K562 (cell line): ENCODE data around the gene CDH8. TPM values are rescaled to one million over a fixed set of nuclear protein-coding genes. Genes with fewer than 3 reads are reported as not detected.

Experiments used
- ATAC-seq: fragments of 200-7000 bp; cut with Tn5 transposase; 3 replicates; pipeline ENCODE4 v1.9.1; 2020; ENCODE audit warnings: moderate library complexity
- BruUV-seq: library from RNA; stranded (reverse); fragments of 400-500 nt; replicated peaks from 2 replicates; lab custom pipeline; 2021; lab: Mats Ljungman, UMichigan
- CTCF ChIA-PET: fragments of 300-600 bp; formaldehyde crosslinking; extraction: SDS; loops from one replicate; lab custom pipeline; 2021; ENCODE audit warnings: low intra/inter-chr PET ratio; lab: Yijun Ruan, JAX
- POLR2A ChIA-PET: fragments of 300-600, 350-650 bp; sonication (Branson Sonifier 250); formaldehyde crosslinking; extraction: SDS; loops from one replicate; lab custom pipeline; 2021; ENCODE audit warnings: antibody characterized with exemption, inconsistent platforms; lab: Yijun Ruan, JAX
- DNase-seq, 4 experiments: peaks; one replicate each; pipeline versions ENCODE4 v3.0.0 to v3.0.0-alpha.2; 2011 to 2018; ENCODE audit warnings: low spot score in 3 of 4, mixed read lengths in 3 of 4; ENCODE audit errors: extremely low read depth in 1 of 4
- FAIRE-seq: peaks from 2 replicates; lab custom pipeline; 2011; peaks lifted over from hg19 to GRCh38; lab: Jason Lieb, UNC
- H2AFZ ChIP-seq: 2 replicates; pipeline ENCODE4 v1.6.0; 2011; ENCODE audit warnings: low read depth, low read length, control low read depth, inconsistent platforms
- H3K27ac ChIP-seq: fragments of 200-600 bp; 3 replicates; pipeline ENCODE4 v1.8.0; 2011; ENCODE audit warnings: low read depth, mild to moderate bottlenecking, control low read depth, inconsistent platforms, low read length, moderate library complexity, mixed read lengths; ENCODE audit errors: extremely low read depth
- H3K27me3 ChIP-seq, 2 experiments: fragments of 300-600 bp in 1 of 2; 2 replicates in 1 of 2; 3 replicates in 1 of 2; pipeline versions ENCODE4 v1.6.0 to v1.8.0; 2011; ENCODE audit warnings: inconsistent platforms in 2 of 2, low read length in 2 of 2, mild to moderate bottlenecking in 1 of 2, mixed read lengths in 1 of 2, moderate library complexity in 1 of 2; ENCODE audit not compliant: control insufficient read depth in 2 of 2, insufficient read depth in 2 of 2
- H3K36me3 ChIP-seq: fragments of 300-600 bp; 3 replicates; pipeline ENCODE4 v1.8.0; 2011; ENCODE audit warnings: mild to moderate bottlenecking, low read length, inconsistent platforms; ENCODE audit not compliant: control insufficient read depth, insufficient read depth
- H3K4me1 ChIP-seq, 2 experiments: fragments of 200-600 bp in 1 of 2; replicated peaks in 1 of 2; 2 replicates in 1 of 2; 3 replicates in 1 of 2; pipeline versions ENCODE4 v1.5.1 to v1.8.0; 2011; ENCODE audit warnings: inconsistent platforms in 2 of 2, low read length in 2 of 2, mild to moderate bottlenecking in 1 of 2, mixed read lengths in 1 of 2, moderate library complexity in 1 of 2; ENCODE audit not compliant: control insufficient read depth in 2 of 2, insufficient read depth in 2 of 2
- H3K4me2 ChIP-seq: 2 replicates; pipeline ENCODE4 v1.6.1; 2011; ENCODE audit warnings: low read length, control low read depth, inconsistent platforms, mixed read lengths; ENCODE audit not compliant: insufficient read depth
- H3K4me3 ChIP-seq: fragments of 200-600 bp; sonication (generic), shearing (Covaris generic); 2 replicates; pipeline ENCODE4 v1.5.1; 2016; ENCODE audit warnings: control low read depth, inconsistent platforms
- H3K79me2 ChIP-seq: fragments of 200-600 bp; 3 replicates; pipeline ENCODE4 v1.8.0; 2011; ENCODE audit warnings: low read length, inconsistent platforms; ENCODE audit not compliant: control insufficient read depth, insufficient read depth
- H3K9ac ChIP-seq, 2 experiments: 2 replicates each; pipeline versions ENCODE4 v1.6.0 to v1.6.1; 2011; ENCODE audit warnings: low read depth in 2 of 2, low read length in 2 of 2, control low read depth in 1 of 2, inconsistent platforms in 1 of 2, mild to moderate bottlenecking in 1 of 2, mixed read lengths in 1 of 2; ENCODE audit not compliant: insufficient read depth in 1 of 2
- H3K9me1 ChIP-seq: one replicate; pipeline ENCODE4 v1.6.0; 2011; ENCODE audit warnings: inconsistent platforms, mild to moderate bottlenecking, low read length, moderate library complexity; ENCODE audit not compliant: control insufficient read depth, insufficient read depth
- H3K9me3 ChIP-seq: replicated peaks from 2 replicates; pipeline ENCODE4 v1.5.1; 2011; ENCODE audit warnings: low read depth, low read length, inconsistent platforms; ENCODE audit not compliant: control insufficient read depth, insufficient read depth
- H4K20me1 ChIP-seq: replicated peaks from 2 replicates; pipeline ENCODE4 v1.6.1; 2011; ENCODE audit warnings: low read length, inconsistent platforms, mixed read lengths; ENCODE audit not compliant: control insufficient read depth, insufficient read depth
- CCAR2 ChIP-seq: fragments of 200-400 bp; formaldehyde crosslinking; IDR thresholded peaks from 2 replicates; pipeline ENCODE4 v1.6.1; 2017; ENCODE audit warnings: mild to moderate bottlenecking, low read depth, low read length
- CTBP1 ChIP-seq: fragments of 450-650 bp; IDR thresholded peaks from 2 replicates; pipeline ENCODE4 v1.6.1; 2016; ENCODE audit warnings: borderline replicate concordance
- KDM1A ChIP-seq, 2 experiments: fragments of 450-650 bp; IDR thresholded peaks; 2 replicates each; pipeline ENCODE4 v1.6.1; 2016; ENCODE audit warnings: mild to moderate bottlenecking in 2 of 2
- MEF2D ChIP-seq: conservative IDR thresholded peaks from 2 replicates; pipeline ENCODE4 v1.6.1; 2016; ENCODE audit warnings: low read depth, missing genetic modification characterization, missing compliant biosample characterization
- NR3C1 ChIP-seq: sonication (generic); formaldehyde crosslinking; IDR thresholded peaks from 2 replicates; pipeline ENCODE4 v1.8.1; 2022; ENCODE audit warnings: missing genetic modification reagents
- NUFIP1 ChIP-seq: fragments of 450-650 bp; IDR thresholded peaks from 2 replicates; pipeline ENCODE4 v1.6.1; 2018; ENCODE audit not compliant: partially characterized antibody
- PYGO2 ChIP-seq: fragments of 450-650 bp; IDR thresholded peaks from 2 replicates; pipeline ENCODE4 v1.6.1; 2016; ENCODE audit warnings: mild to moderate bottlenecking, missing genetic modification characterization, moderate library complexity, missing compliant biosample characterization
- RFX5 ChIP-seq: IDR thresholded peaks from 2 replicates; pipeline ENCODE4 v1.6.1; 2011; ENCODE audit warnings: low read depth, mild to moderate bottlenecking, improper control_type of control experiment, low read length
- SAFB ChIP-seq: fragments of 200-400 bp; formaldehyde crosslinking; IDR thresholded peaks from 2 replicates; pipeline ENCODE4 v1.6.1; 2017; ENCODE audit warnings: low read depth, low read length, borderline replicate concordance
- SRSF1 ChIP-seq: fragments of 200-400 bp; formaldehyde crosslinking; IDR thresholded peaks from 2 replicates; pipeline ENCODE4 v1.6.1; 2017; ENCODE audit warnings: mild to moderate bottlenecking, low read depth, low read length, moderate library complexity
- STAT5A ChIP-seq: IDR thresholded peaks from 2 replicates; pipeline ENCODE4 v1.6.1; 2012; ENCODE audit warnings: low read length, inconsistent platforms, borderline replicate concordance
- ZNF274 ChIP-seq: IDR thresholded peaks from 2 replicates; pipeline ENCODE4 v1.6.1; 2011; ENCODE audit warnings: low read depth, mild to moderate bottlenecking, low read length, moderate library complexity, borderline replicate concordance
- ZNF444 ChIP-seq: fragments of 250-450 bp; sonication (Bioruptor Pico); IDR thresholded peaks from 2 replicates; pipeline ENCODE4 v1.4.0; 2020; ENCODE audit warnings: mild to moderate bottlenecking, moderate library complexity
- WGBS: fragments of 100-300 bp; shearing (Covaris generic); methylation state at CpG from one replicate; pipeline ENCODE4 v1.1.6; 2016; ENCODE audit warnings: low coverage, mixed read lengths; ENCODE audit not compliant: insufficient coverage; ENCODE audit errors: missing lambda C conversion rate; 5-methylcytosine and 5-hydroxymethylcytosine counted together
- in situ Hi-C: fragments of 300-500 bp; cut with MboI; formaldehyde crosslinking; loops from 4 replicates; pipeline ENCODE4 v1.15.0; 2018; ENCODE audit warnings: inconsistent platforms, mixed read lengths
- intact Hi-C: fragments of 100-400 bp; cut with micrococcal nuclease; formaldehyde crosslinking; loops from 2 replicates; pipeline ENCODE4 v1.14.2; 2022
- polyA plus RNA-seq, 8 experiments: library from polyadenylated mRNA; depleted of rRNA in 4 of 8; stranded (reverse) in 5 of 8; unstranded in 3 of 8; fragments of >200 nt; fragmentation: Nextera tagmentation in 2 of 8; fragmentation: Illumina TruSeq in 1 of 8; extraction: Ambion mirVana in 2 of 8; extraction: Trizol in 1 of 8; gene quantifications; 2 replicates each; pipeline versions ENCODE4 v1.2.1 to v1.2.3, GENCODE V29; 2011 to 2014; ENCODE audit warnings: inconsistent platforms in 1 of 8, missing spikeins in 1 of 8
- total RNA-seq, 7 experiments: library from RNA; depleted of rRNA in 6 of 7; stranded (reverse); fragments of >200 nt in 6 of 7; fragmentation: Illumina TruSeq in 2 of 7; extraction: Trizol in 2 of 7; gene quantifications; 2 replicates each; pipeline versions ENCODE4 v1.2.1 to v1.2.3, GENCODE V29; 2011 to 2021; ENCODE audit warnings: low replicate concordance in 1 of 7
- TF ChIP-seq, protein P1 (sequence below): fragments of 450-650 bp; IDR thresholded peaks from 2 replicates; pipeline ENCODE4 v1.6.1; 2016; ENCODE audit warnings: mild to moderate bottlenecking, moderate library complexity

The CDH8 gene
- total and polyA plus RNA-seq, 9 of the 15 experiments (the other 6 are each of a cell fraction or from before 2014, with no cell fraction given): 0.22 to 1.4 (median 0.42) TPM; not detected in 4

DNA sequence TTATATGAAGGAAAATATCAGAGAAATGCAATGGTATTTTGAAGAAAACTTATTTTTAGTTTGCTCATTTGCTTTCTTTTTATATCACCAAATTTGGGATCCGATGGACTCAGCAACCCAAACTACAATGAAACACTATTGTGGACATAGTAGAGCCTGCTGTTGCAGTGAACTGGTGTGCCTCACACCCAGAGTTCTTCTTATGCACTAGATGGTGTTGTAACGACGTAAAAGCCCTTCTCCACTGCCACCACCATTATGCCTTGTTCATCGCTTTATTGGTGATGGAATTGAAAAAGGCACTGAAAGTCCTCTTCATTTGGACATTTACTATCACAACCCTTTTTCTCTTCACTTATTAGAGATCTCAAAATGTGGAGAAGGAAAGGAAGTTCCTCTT is 381.3 kb downstream of the CDH8 start:
- no peak for DNase-seq
- intact Hi-C loops: no loop called here
- FAIRE-seq: no peak
- no peaks in the 10 kb centered on the region for H3K36me3 ChIP-seq
- ChIA-PET CTCF (no interaction called here), POLR2A (no interaction called here)
- H3K4me3 ChIP-seq: no peak overlapping the region
- BruUV-seq: no TSS peak
- no peaks in the 10 kb centered on the region for H3K79me2 ChIP-seq
- H4K20me1 ChIP-seq: no peaks in the 10 kb centered on the region
- in situ Hi-C loops: no loop called here
- H3K27ac ChIP-seq: no peak overlapping the region
- H3K9me3 ChIP-seq: no peaks in the 10 kb centered on the region; the same call in 1 of the 2 replicates
- no peaks in the 10 kb centered on the region for H3K27me3 ChIP-seq
- no peak for ATAC-seq
- H2AFZ ChIP-seq: no peak overlapping the region
- H3K9me1 ChIP-seq: no peaks in the 10 kb centered on the region
- H3K4me1 ChIP-seq: no peaks in the 10 kb centered on the region
- WGBS: 0% methylated on average over 4 of the region's 4 CpGs
- H3K9ac ChIP-seq: no peak overlapping the region
- no peak overlapping the region for H3K4me2 ChIP-seq
- no peak for TF ChIP-seq ZNF444 (CRISPR knock-in tag)
- TF ChIP-seq, protein P1, sequence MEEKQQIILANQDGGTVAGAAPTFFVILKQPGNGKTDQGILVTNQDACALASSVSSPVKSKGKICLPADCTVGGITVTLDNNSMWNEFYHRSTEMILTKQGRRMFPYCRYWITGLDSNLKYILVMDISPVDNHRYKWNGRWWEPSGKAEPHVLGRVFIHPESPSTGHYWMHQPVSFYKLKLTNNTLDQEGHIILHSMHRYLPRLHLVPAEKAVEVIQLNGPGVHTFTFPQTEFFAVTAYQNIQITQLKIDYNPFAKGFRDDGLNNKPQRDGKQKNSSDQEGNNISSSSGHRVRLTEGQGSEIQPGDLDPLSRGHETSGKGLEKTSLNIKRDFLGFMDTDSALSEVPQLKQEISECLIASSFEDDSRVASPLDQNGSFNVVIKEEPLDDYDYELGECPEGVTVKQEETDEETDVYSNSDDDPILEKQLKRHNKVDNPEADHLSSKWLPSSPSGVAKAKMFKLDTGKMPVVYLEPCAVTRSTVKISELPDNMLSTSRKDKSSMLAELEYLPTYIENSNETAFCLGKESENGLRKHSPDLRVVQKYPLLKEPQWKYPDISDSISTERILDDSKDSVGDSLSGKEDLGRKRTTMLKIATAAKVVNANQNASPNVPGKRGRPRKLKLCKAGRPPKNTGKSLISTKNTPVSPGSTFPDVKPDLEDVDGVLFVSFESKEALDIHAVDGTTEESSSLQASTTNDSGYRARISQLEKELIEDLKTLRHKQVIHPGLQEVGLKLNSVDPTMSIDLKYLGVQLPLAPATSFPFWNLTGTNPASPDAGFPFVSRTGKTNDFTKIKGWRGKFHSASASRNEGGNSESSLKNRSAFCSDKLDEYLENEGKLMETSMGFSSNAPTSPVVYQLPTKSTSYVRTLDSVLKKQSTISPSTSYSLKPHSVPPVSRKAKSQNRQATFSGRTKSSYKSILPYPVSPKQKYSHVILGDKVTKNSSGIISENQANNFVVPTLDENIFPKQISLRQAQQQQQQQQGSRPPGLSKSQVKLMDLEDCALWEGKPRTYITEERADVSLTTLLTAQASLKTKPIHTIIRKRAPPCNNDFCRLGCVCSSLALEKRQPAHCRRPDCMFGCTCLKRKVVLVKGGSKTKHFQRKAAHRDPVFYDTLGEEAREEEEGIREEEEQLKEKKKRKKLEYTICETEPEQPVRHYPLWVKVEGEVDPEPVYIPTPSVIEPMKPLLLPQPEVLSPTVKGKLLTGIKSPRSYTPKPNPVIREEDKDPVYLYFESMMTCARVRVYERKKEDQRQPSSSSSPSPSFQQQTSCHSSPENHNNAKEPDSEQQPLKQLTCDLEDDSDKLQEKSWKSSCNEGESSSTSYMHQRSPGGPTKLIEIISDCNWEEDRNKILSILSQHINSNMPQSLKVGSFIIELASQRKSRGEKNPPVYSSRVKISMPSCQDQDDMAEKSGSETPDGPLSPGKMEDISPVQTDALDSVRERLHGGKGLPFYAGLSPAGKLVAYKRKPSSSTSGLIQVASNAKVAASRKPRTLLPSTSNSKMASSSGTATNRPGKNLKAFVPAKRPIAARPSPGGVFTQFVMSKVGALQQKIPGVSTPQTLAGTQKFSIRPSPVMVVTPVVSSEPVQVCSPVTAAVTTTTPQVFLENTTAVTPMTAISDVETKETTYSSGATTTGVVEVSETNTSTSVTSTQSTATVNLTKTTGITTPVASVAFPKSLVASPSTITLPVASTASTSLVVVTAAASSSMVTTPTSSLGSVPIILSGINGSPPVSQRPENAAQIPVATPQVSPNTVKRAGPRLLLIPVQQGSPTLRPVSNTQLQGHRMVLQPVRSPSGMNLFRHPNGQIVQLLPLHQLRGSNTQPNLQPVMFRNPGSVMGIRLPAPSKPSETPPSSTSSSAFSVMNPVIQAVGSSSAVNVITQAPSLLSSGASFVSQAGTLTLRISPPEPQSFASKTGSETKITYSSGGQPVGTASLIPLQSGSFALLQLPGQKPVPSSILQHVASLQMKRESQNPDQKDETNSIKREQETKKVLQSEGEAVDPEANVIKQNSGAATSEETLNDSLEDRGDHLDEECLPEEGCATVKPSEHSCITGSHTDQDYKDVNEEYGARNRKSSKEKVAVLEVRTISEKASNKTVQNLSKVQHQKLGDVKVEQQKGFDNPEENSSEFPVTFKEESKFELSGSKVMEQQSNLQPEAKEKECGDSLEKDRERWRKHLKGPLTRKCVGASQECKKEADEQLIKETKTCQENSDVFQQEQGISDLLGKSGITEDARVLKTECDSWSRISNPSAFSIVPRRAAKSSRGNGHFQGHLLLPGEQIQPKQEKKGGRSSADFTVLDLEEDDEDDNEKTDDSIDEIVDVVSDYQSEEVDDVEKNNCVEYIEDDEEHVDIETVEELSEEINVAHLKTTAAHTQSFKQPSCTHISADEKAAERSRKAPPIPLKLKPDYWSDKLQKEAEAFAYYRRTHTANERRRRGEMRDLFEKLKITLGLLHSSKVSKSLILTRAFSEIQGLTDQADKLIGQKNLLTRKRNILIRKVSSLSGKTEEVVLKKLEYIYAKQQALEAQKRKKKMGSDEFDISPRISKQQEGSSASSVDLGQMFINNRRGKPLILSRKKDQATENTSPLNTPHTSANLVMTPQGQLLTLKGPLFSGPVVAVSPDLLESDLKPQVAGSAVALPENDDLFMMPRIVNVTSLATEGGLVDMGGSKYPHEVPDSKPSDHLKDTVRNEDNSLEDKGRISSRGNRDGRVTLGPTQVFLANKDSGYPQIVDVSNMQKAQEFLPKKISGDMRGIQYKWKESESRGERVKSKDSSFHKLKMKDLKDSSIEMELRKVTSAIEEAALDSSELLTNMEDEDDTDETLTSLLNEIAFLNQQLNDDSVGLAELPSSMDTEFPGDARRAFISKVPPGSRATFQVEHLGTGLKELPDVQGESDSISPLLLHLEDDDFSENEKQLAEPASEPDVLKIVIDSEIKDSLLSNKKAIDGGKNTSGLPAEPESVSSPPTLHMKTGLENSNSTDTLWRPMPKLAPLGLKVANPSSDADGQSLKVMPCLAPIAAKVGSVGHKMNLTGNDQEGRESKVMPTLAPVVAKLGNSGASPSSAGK: no peak
- no peak for TF ChIP-seq NUFIP1
- TF ChIP-seq RFX5: no peak
- TF ChIP-seq SRSF1: no peak
- TF ChIP-seq CCAR2: no peak
- no peak for TF ChIP-seq PYGO2 (tag)
- TF ChIP-seq CTBP1: no peak
- no peak for TF ChIP-seq KDM1A (IDR thresholded peaks at IDR 0.05)
- no peak for TF ChIP-seq SAFB
- TF ChIP-seq STAT5A: no peak
- TF ChIP-seq ZNF274: no peak
- TF ChIP-seq MEF2D (tag): no peak
- TF ChIP-seq NR3C1 (CRISPR knock-in tag): no peak
